HepG2 (cell line): ENCODE measurements around the gene PLXNB2. TPM values are rescaled to one million over a fixed set of nuclear protein-coding genes. Genes with fewer than 3 reads are reported as not detected.
"Not testable (repeated sequence)": the region's sequence is repeated elsewhere in the genome, so short reads cannot be mapped to it uniquely, and the experiment has no call there.

Experiments used
- ATAC-seq: fragments of 200-7000 bp; cut with Tn5 transposase; 3 replicates; pipeline ENCODE4 v1.9.1; 2020; ENCODE audit warnings: mild to moderate bottlenecking, moderate library complexity
- BruUV-seq: library from RNA; stranded (reverse); fragments of 400-500 nt; replicated peaks from 2 replicates; lab custom pipeline; 2021; lab: Mats Ljungman, UMichigan
- CTCF ChIA-PET: fragments of 300-600 bp; formaldehyde crosslinking; extraction: SDS; loops from one replicate; lab custom pipeline; 2021; ENCODE audit warnings: low total read pairs, inconsistent platforms, low intra/inter-chr PET ratio; lab: Yijun Ruan, JAX
- POLR2A ChIA-PET: fragments of 350-600 bp; sonication (Branson Sonifier 250); formaldehyde crosslinking; loops from one replicate; lab custom pipeline; 2020; ENCODE audit warnings: antibody characterized with exemption, inconsistent platforms; lab: Yijun Ruan, JAX
- DNase-seq: peaks from one replicate; pipeline ENCODE4 v3.0.0-alpha.2; 2015; ENCODE audit warnings: low spot score
- FAIRE-seq: peaks from 3 replicates; lab custom pipeline; 2011; peaks lifted over from hg19 to GRCh38; lab: Jason Lieb, UNC
- H2AFZ ChIP-seq: one replicate; pipeline ENCODE4 v1.6.1; 2011; ENCODE audit warnings: low read length, inconsistent platforms
- H3K27ac ChIP-seq: fragments of 300-600 bp; 3 replicates; pipeline ENCODE4 v1.8.0; 2011; ENCODE audit warnings: mixed run types, mild to moderate bottlenecking, mixed read lengths, low read length, inconsistent platforms; ENCODE audit not compliant: insufficient read depth; ENCODE audit errors: extremely low read length
- H3K27me3 ChIP-seq, 2 experiments: fragments of 200-600 bp in 1 of 2; 2 replicates in 1 of 2; 3 replicates in 1 of 2; pipeline versions ENCODE4 v1.6.0 to v1.8.0; 2011; ENCODE audit warnings: low read length in 2 of 2, mild to moderate bottlenecking in 2 of 2, moderate library complexity in 2 of 2, inconsistent platforms in 1 of 2; ENCODE audit not compliant: insufficient read depth in 2 of 2, control insufficient read depth in 1 of 2
- H3K36me3 ChIP-seq, 2 experiments: fragments of 200-600 bp in 1 of 2; replicated peaks in 1 of 2; 2 replicates in 1 of 2; 3 replicates in 1 of 2; pipeline versions ENCODE4 v1.5.1 to v1.8.0; 2011; ENCODE audit warnings: low read length in 2 of 2, inconsistent platforms in 1 of 2; ENCODE audit not compliant: insufficient read depth in 2 of 2, control insufficient read depth in 1 of 2
- H3K4me1 ChIP-seq: 2 replicates; pipeline ENCODE4 v1.5.1; 2012; ENCODE audit warnings: low read length, inconsistent platforms; ENCODE audit not compliant: insufficient read depth
- H3K4me2 ChIP-seq: 2 replicates; pipeline ENCODE4 v1.6.0; 2011; ENCODE audit warnings: low read depth, low read length, inconsistent platforms
- H3K4me3 ChIP-seq, 3 experiments: fragments of 200-600 bp in 1 of 3; sonication (generic), shearing (Covaris generic) in 1 of 3; replicated peaks in 1 of 3; 2 replicates each; pipeline ENCODE4 v1.5.1; 2011 to 2016; ENCODE audit warnings: low read length in 3 of 3, inconsistent platforms in 2 of 3, low read depth in 2 of 3, mild to moderate bottlenecking in 2 of 3, control low read depth in 1 of 3, mixed read lengths in 1 of 3; ENCODE audit not compliant: insufficient read depth in 1 of 3
- H3K79me2 ChIP-seq: one replicate; pipeline ENCODE4 v1.6.1; 2011; ENCODE audit warnings: low read length, inconsistent platforms; ENCODE audit not compliant: insufficient read depth
- H3K9ac ChIP-seq: 2 replicates; pipeline ENCODE4 v1.6.0; 2011; ENCODE audit warnings: mild to moderate bottlenecking, low read depth, low read length, inconsistent platforms; ENCODE audit not compliant: insufficient read depth
- H3K9me3 ChIP-seq: 2 replicates; pipeline ENCODE4 v1.5.1; 2012; ENCODE audit warnings: mild to moderate bottlenecking, low read length
- H4K20me1 ChIP-seq: 2 replicates; pipeline ENCODE4 v1.6.0; 2011; ENCODE audit warnings: inconsistent platforms, mild to moderate bottlenecking, low read length, moderate library complexity; ENCODE audit not compliant: insufficient read depth
- HDAC2 ChIP-seq: sonication (generic); formaldehyde crosslinking; IDR thresholded peaks from 2 replicates; pipeline ENCODE4 v1.4.0; 2020; ENCODE audit warnings: missing genetic modification reagents
- NR2F6 ChIP-seq, 2 experiments: IDR thresholded peaks; 2 replicates each; pipeline ENCODE4 v1.6.1; 2016; ENCODE audit warnings: antibody characterized with exemption in 1 of 2, mild to moderate bottlenecking in 1 of 2
- RAD21 ChIP-seq: fragments of 450-650 bp; formaldehyde crosslinking; IDR thresholded peaks from 2 replicates; pipeline ENCODE4 v1.5.0; 2020; ENCODE audit warnings: mild to moderate bottlenecking
- RCOR2 ChIP-seq: IDR thresholded peaks from 2 replicates; pipeline ENCODE4 v1.6.1; 2016; ENCODE audit warnings: missing biosample characterization, missing genetic modification reagents
- SOX6 ChIP-seq, 2 experiments: fragments of 450-650 bp in 1 of 2; sonication (generic) in 1 of 2; formaldehyde crosslinking in 1 of 2; IDR thresholded peaks; 2 replicates each; pipeline versions ENCODE4 v1.4.0 to v1.6.1; 2017 to 2020; ENCODE audit warnings: antibody characterized with exemption in 1 of 2, mild to moderate bottlenecking in 1 of 2, missing genetic modification reagents in 1 of 2
- TARDBP ChIP-seq: sonication (generic); formaldehyde crosslinking; IDR thresholded peaks from 2 replicates; pipeline ENCODE4 v1.8.0; 2022; ENCODE audit warnings: mild to moderate bottlenecking, missing genetic modification reagents
- ZMYM3 ChIP-seq: sonication (generic); formaldehyde crosslinking; IDR thresholded peaks from 2 replicates; pipeline ENCODE4 v1.5.1; 2020; ENCODE audit warnings: mild to moderate bottlenecking, missing genetic modification reagents
- ZNF280D ChIP-seq: sonication (generic); formaldehyde crosslinking; IDR thresholded peaks from 2 replicates; pipeline ENCODE4 v1.5.1; 2020; ENCODE audit warnings: mild to moderate bottlenecking, missing genetic modification reagents
- ZNF362 ChIP-seq: sonication (generic); formaldehyde crosslinking; IDR thresholded peaks from 2 replicates; pipeline ENCODE4 v1.4.0; 2020; ENCODE audit warnings: missing genetic modification reagents, mild to moderate bottlenecking, borderline replicate concordance
- ZNF746 ChIP-seq: sonication (generic); formaldehyde crosslinking; IDR thresholded peaks from 2 replicates; pipeline ENCODE4 v1.8.0; 2022; ENCODE audit warnings: mild to moderate bottlenecking, missing genetic modification reagents
- WGBS: methylation state at CpG from one replicate; pipeline ENCODE4 v1.1.6; 2017; ENCODE audit warnings: low lambda C conversion rate; 5-methylcytosine and 5-hydroxymethylcytosine counted together
- in situ Hi-C: cut with HindIII; loops from 2 replicates; pipeline ENCODE4 v1.10.0; 2017; ENCODE audit warnings: low pct_unique_long_range_greater_than_20kb; ENCODE audit not compliant: extremely low pct_ligation_motif_present
- intact Hi-C: fragments of 100-400 bp; cut with micrococcal nuclease; formaldehyde crosslinking; loops from one replicate; pipeline ENCODE4 v1.10.0; 2022; ENCODE audit not compliant: unreplicated experiment
- polyA plus RNA-seq, 8 experiments: library from polyadenylated mRNA; depleted of rRNA in 3 of 8; stranded (reverse) in 7 of 8; unstranded in 1 of 8; fragments of >200 nt; fragmentation: Illumina TruSeq in 4 of 8; extraction: Trizol in 4 of 8; gene quantifications; 2 replicates each; pipeline versions ENCODE4 v1.2.1 to v1.2.3, GENCODE V29; 2011 to 2016; ENCODE audit warnings: low read depth in 4 of 8, missing spikeins in 1 of 8, mixed read lengths in 1 of 8; ENCODE audit not compliant: insufficient read depth in 1 of 8
- total RNA-seq, 5 experiments: library from RNA; depleted of rRNA; stranded (reverse); fragments of >200 nt; fragmentation: Illumina TruSeq; extraction: Trizol; gene quantifications; 2 replicates each; pipeline ENCODE4 v1.2.3, GENCODE V29; 2016; ENCODE audit warnings: low read depth in 1 of 5
- TF ChIP-seq, protein P1 (sequence below): sonication (generic); formaldehyde crosslinking; IDR thresholded peaks from 2 replicates; pipeline ENCODE4 v1.5.0; 2020; ENCODE audit warnings: mild to moderate bottlenecking, missing genetic modification reagents

Gene PLXNB2
- total and polyA plus RNA-seq, 2 of the 13 experiments (the other 11 are each of a cell fraction or from before 2014, with no cell fraction given) = 32.6 to 68.9 TPM

GRCh38 chr22:50323900-50324299 lies 16.5 kb upstream of the PLXNB2 start (continued):
- TF ChIP-seq, protein P1, sequence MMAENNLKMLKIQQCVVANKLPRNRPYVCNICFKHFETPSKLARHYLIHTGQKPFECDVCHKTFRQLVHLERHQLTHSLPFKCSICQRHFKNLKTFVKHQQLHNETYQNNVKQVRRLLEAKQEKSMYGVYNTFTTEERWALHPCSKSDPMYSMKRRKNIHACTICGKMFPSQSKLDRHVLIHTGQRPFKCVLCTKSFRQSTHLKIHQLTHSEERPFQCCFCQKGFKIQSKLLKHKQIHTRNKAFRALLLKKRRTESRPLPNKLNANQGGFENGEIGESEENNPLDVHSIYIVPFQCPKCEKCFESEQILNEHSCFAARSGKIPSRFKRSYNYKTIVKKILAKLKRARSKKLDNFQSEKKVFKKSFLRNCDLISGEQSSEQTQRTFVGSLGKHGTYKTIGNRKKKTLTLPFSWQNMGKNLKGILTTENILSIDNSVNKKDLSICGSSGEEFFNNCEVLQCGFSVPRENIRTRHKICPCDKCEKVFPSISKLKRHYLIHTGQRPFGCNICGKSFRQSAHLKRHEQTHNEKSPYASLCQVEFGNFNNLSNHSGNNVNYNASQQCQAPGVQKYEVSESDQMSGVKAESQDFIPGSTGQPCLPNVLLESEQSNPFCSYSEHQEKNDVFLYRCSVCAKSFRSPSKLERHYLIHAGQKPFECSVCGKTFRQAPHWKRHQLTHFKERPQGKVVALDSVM (CRISPR knock-in tag) = peak; percentile 11; the same call in 1 of the 2 replicates

GRCh38 chr22:50322382-50323104 lies 15.1 kb upstream of the PLXNB2 start:
- H2AFZ ChIP-seq; H3K79me2 ChIP-seq; H3K27me3 ChIP-seq; H3K4me3 ChIP-seq; in situ Hi-C loops; H3K9ac ChIP-seq; H3K9me3 ChIP-seq; BruUV-seq; H3K36me3 ChIP-seq; H4K20me1 ChIP-seq; TF ChIP-seq SOX6 (IDR thresholded peaks at IDR 0.05): not testable (repeated sequence)
- Histone ChIP-seq H3K27ac (peak overlapping the region; percentile 78), H3K4me1 (peaks cover 75% of the 10 kb centered on the region), H3K4me2 (peak overlapping the region; percentile 63)
- 18% methylated on average over 10 of the region's 10 CpGs for WGBS
- ATAC-seq = peak; percentile 55
- ChIA-PET POLR2A (interaction anchor here (0.7 to 3.8 kb wide), 5 partner anchors 11 to 29 kb away, joined by 3 to 18 read pairs (median 5); partner anchors contain the start of gene PLXNB2), CTCF (interaction anchor here (1.7 kb wide), 1 partner anchor 46 kb away, joined by 9 read pairs; no protein-coding TSS in a partner anchor)
- peak; percentile 71 for DNase-seq
- peak; percentile 79 for FAIRE-seq
- intact Hi-C loops = loop anchor here (2.0 kb wide), 1 partner anchor 14 kb away; no protein-coding TSS in a partner anchor
- TF ChIP-seq SOX6 (CRISPR knock-in tag; IDR thresholded peaks at IDR 0.05) (peak; percentile 38), ZNF280D (CRISPR knock-in tag) (peak; percentile 31; the same call in 1 of the 2 replicates), TARDBP (peak; percentile 17; the same call in 1 of the 2 replicates), ZNF746 (CRISPR knock-in tag) (peak; percentile 33; the same call in 1 of the 2 replicates), HDAC2 (CRISPR knock-in tag) (0 out of 2 replicates have a peak, but pooled peaks have one; percentile 45), NR2F6 (IDR thresholded peaks at IDR 0.05) (0 out of 2 replicates have a peak, but pooled peaks have one; percentile 11), NR2F6 (CRISPR knock-in tag; IDR thresholded peaks at IDR 0.05) (0 out of 2 replicates have a peak, but pooled peaks have one; percentile 49), ZMYM3 (CRISPR knock-in tag) (peak; percentile 89), RCOR2 (CRISPR knock-in tag) (peak; percentile 58; the same call in 1 of the 2 replicates), RAD21 (CRISPR knock-in tag) (0 out of 2 replicates have a peak, but pooled peaks have one; percentile 7), ZNF362 (CRISPR knock-in tag) (peak; percentile 83)
- TF ChIP-seq, protein P1 (CRISPR knock-in tag) = peak; percentile 92
